Activated naive CD4-positive, alpha-beta T cell (primary cell): ENCODE data around the gene OR13G1.
"Not testable (repeated sequence)": the region's sequence is repeated elsewhere in the genome, so short reads cannot be mapped to it uniquely, and the experiment has no call there.

Experiments
- DNase-seq, 4 experiments: peaks; one replicate each; lab custom pipeline; 2025; lab: John Stamatoyannopoulos, UW

The OR13G1 gene, protein sequence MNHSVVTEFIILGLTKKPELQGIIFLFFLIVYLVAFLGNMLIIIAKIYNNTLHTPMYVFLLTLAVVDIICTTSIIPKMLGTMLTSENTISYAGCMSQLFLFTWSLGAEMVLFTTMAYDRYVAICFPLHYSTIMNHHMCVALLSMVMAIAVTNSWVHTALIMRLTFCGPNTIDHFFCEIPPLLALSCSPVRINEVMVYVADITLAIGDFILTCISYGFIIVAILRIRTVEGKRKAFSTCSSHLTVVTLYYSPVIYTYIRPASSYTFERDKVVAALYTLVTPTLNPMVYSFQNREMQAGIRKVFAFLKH

DNA sequence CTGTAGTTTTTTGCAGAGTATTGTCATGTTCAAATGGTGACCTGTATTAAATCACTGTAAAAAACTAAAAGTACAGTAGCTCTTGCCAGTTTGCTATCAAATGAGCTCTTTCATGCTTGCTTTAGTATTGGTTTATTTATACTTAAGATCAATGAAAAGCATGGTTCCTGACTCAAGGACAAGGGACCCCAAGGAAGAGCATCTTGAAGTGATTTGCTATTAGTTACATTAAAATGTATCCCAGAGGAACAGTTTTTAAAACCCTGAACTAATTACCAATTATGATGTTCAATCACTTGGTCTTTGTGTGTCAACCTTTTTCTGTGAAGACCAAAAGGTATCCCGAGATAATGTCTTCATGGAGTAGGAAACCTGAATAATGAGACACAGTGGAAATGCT lies at the start of gene OR13G1:
OR13G1 (minus strand) TSS at position 101 of the 400 bp plus-strand sequence. CDS start 6,698 bp downstream, outside the sequence.
- no peak for DNase-seq

DNA sequence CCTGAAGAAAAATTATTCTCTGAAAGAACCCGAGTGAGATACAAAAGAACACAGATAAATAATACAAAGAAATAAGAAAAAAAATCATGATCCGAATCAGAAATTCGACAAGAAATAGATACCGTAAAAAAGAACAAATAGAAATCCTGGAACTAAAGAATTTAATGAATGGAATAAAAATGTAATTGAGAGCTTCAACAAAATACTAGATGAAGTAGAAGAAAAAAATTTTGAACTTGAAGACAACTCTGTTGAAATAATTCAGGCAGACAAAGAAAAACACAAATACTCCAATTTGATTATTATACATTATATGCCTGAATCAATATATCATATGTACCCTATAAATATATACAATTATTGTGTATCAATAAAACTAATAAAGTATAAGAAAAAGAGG lies 41.7 kb upstream of the OR13G1 start:
- no peak for DNase-seq

DNA sequence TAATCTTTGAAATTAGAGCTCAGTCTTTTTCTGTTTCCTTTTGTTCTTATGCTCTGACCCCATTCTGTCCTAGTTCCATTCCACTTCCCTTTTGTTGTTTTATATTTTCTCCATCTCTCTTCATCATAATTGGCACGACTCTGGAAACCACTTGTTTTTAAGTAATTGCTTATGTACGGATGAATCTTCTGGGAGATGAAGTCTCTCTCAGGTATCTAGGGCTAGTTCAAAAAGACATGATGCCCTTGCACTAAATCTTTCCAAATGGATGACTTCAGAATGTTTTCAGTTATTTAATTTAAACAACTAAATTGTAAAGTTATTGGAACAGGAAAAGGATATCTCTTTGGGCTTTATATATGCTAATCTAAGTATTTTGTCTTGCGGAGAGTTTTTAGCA lies 37.0 kb upstream of the OR13G1 start, which contains the start of gene OR6F1:
OR6F1 (minus strand) TSS at position 101 of the 400 bp plus-strand sequence. CDS start 3,891 bp downstream, outside the sequence.
- DNase-seq: no peak

DNA sequence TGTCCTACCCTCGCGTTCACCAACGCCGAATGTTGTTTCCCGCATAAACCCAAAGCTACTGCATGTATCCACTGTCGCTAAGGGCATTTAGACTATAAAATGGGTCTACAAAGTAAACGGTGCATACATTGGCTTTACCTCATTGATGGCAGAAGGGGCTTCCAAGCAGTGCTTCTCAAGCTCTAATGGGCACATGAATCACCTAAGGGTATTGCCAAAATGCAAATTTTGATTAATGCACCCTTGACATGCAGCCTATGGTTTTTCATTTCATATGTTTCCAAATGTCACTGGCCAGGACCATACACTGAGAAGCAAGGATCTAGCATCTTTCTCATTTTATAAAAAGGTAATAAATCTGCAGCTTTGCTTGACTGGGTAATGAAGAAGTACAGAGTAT lies 34.2 kb upstream of the OR13G1 start:
- DNase-seq: no peak

DNA sequence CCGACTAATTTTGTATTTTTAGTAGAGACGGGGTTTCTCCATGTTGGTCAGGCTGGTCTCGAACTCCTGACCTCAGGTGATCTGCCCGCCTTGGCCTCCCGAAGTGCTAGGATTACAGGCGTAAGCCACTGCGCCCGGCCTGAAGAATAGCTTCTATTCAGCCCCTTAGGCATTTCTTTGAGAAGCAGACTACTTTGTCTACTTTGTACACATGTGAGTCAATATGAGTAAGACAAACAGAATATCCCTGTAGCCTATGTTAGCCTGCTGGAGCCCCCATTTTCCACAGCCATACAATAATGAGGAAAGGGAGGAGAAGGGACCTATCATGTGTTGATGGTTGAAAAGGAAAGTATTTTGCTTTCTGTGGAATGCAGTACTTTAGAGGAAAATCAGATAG lies 31.1 kb upstream of the OR13G1 start:
- not testable (repeated sequence) for DNase-seq

DNA sequence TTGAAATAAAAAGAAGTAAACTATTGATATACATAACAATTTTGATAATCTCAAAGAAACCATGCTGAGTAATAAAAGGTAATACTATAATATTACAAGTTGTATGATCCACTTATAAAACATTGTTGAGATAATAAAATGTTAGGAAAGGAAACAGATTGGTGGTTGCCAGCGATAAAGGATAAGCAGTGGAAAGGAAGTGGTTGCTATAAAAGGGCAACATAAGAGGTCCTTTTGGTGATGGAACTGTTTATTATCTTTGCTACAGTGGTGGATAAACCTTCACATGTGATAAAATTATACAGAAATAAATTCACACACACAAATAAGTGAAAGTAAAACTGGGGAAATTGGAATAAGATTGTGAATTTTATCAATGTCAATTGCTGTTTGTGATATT lies 21.8 kb upstream of the OR13G1 start:
- DNase-seq: no peak

DNA sequence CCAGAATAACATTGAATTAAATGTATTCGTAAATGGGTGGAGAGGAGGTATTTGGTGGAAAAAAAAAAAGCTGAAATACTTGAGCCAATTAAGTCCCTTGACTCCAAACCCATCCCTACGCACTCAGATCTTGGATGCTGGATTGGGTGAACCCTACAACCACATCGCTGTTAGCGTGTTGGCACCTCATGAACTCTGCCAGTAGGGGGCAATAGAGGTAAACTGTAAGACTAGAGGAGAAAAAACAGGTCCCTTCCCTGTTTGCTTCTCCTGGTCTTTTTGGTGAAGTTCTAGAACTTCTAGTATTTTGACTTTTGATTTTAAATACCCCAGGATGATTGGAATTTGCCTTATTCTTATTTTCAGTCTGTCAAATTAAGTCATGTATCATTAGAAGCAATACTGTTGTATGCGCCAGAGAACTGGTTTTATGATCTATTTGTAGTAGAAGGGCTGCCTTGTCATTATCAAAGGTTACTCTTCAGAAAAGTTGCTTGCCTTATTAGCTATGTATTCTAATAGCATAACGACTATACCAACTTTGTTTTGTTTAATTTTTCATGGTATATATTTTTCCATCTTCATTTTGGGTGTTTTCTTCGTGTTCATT lies 1.9 kb upstream of the OR13G1 start:
- DNase-seq: no peak

DNA sequence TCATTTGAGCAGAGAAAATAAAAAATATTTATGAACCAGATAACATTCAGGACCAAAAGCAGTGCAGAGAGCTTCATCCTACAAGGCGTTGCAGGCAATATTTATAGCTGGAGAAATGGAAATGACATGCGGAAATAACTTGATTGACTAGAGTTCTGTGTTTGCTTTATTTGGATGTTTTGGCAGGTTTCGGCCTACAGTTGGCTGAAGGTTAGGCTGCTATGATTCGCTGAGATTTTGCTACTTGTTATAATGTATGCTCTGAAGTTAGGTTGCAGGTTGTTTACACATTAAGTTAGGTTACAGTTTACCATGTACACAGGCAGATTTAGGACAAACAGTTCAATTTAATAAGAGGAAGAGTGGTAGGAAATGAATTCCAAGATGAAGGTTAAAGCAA lies 632 bp upstream of the OR13G1 start:
- DNase-seq: no peak

DNA sequence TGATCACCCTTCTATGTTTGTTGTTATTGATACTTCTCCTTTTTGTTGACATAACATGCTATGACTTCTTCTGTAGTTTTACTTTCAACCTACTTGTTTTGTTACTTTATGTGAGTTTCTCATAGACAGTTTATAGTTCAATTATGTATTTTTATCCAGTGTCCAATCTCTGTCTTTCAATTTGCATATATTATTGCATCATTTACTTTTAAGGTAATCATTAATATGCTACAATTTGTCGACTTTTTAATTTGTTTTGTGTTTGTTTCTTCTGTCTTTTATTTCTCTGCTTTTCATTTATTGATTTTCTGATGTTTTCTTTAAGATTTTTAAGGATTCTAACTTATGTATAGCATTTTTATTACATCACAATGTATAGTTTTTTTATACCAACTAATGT lies 10.3 kb downstream of the OR13G1 start:
- no peak for DNase-seq

DNA sequence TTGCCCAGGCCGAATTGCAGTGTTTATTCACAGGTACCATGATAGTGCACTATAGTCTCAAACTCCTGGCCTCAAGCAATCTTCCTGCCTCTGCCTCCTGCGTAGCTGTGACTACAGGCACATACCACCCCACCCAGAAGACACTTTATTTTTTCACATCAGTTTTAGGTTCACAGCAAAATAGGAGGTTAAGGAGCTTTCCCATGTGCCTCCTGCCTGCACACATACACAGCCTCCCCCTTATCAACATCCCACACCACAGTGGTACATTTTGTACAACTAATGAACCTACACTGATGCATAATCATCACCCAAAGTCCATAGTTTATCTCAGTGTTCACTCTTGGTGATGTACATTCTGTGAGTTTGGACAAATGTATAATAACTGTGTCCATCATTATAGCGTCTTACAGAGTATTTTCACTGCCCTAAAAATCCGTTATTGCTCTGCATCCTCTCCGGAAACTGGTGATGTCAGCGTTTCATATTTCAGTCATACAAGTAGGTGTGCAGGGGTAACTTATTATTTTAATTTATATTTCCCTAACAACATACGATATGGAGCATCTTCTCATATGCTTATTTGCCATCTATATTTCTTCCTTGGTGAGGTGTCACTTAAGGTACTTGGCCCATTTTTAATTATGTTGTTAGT lies 23.2 kb downstream of the OR13G1 start:
- no peak for DNase-seq

DNA sequence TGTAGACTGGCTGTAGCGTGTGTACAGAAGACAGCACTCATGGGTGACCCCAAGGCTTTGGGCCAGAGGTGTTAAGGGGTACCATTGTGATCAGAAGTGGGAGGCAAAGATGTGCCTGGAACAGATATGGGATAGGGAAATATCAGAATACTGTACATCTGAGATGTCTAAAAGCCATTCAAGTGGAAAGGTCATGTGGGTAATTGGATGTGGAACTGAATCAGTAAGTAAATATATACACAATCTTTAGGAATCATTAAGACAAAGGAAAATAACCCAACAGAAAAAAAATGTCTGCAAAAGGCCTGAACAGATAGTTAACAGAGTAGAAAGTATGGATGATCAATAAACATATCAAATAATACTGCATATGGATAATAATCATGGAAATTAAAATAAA lies 26.5 kb downstream of the OR13G1 start:
- no peak for DNase-seq

DNA sequence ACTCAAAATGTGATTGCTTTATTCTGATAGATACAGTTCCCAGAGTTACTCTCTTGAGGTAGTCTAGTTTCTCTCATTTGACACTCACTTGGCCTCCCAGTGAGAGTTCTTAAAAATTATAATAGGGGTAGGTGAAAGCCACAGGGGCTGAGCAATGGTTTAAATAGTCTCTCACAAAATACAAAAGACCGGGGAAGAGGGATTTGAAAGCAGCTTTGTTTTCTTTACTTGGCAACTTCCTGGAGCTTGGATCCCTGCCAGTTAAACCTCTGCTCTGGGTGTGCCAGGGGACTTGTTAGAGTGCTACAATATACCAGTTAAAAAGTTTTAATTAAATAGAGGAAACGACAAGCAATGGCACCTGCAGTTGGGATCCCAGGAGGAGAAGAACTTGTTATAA lies 31.7 kb downstream of the OR13G1 start:
- no peak for DNase-seq

DNA sequence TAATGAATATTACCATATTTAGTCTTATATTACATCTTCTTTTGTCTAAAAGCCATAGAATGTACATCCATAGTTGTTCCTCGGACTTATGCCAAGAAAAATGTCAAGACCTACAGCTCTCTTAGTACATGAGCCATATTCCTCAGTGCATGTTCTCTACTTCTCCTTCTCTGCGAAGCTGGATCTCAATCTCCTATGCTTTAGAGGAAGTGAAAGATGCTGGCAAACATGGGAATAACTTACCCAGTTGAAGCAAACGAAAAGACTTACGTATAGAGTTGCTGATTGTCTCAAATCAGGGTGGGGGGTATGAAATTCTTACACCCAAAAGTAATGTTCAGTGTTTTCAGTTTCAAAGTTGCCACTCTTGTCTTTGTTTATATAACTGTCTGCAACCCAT lies 32.7 kb downstream of the OR13G1 start:
- no peak for DNase-seq

DNA sequence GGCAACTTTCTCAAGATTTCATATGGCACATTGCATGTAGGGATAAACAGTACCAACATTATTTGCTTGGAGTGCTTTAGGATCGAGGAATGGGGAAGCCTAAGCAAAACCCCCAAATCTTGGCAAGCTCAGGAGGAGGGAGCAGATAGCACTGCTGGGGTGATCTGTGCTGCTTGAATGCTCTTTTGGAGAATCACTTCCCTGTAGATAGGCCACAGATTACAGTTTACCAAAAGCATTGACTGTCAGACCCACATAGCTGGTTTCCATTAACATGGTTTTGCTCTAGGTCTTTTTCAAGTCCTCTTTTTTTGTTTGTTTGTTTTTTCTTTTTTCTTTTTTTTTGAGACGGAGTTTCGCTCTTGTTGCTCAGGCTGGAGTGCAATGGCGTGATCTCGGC lies 36.8 kb downstream of the OR13G1 start:
- DNase-seq: no peak

DNA sequence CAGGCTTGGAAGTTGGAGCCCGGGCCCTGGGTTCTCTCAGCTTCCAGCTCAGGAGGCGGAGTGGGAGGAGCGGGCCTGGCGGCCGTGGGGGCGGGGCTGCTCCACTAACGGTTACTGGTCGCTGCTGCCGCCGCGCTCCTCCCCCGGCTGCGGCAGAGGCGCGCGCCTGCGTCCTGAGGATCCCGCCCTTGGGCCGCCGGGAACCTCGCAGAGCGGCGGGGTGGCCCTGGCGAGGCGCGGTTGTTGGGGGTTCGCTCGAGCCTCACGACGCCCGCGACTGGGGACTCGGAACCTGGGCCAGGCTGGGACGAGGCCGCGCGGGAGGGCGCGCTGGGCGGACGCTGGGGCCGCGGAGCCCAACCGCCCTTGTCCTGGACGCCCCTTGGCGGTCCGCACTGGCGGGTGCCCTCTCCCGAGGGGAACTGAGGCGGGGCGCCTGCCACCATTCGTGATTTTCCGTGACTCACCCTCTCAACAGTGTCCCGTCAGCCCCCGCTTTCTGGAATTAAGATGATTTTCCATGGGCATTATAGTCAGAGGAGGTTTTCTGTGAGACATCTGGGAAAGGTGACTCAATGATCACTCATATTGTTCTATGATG lies 40.1 kb downstream of the OR13G1 start:
- peak in 2 of 4 experiments; percentile 5 to 15 for DNase-seq

DNA sequence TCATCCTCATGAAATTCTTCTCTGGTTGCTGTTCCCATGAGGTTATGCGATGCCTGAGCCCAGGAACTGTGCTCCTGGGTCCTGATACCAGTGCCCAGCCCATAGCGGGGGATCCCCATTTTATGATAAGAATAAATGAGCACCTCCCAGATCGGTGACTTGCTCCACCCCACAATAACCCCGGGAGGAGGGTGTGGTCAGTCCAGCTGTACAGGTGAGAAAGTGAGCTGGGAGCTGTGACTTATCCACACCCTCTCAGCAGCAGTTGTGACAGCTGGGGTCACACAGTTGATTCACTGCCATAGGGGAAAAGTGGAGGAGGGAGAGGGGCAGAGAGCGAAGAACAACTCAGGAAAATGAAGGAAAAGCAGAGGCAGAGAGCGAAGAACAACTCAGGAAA lies 40.8 kb downstream of the OR13G1 start:
- no peak for DNase-seq

DNA sequence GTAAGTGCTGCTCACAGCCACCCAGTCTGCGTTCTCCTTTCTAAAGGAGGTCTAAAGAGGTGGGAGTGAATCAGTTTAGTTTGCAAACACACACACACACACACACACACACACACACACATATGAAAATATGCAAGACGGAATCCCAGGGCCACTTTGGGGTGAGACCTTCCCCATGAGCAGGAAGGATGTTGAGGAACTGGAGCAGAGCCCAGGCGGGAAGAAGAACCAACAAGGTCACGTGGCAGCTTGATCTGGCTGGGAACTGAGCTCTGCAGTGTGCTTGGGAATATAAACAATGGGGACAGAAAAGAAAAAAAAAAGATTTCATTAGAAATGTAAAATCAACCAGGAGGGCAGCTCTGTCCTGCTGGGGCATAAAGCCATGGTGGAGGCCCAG lies 41.5 kb downstream of the OR13G1 start:
- DNase-seq: no peak

DNA sequence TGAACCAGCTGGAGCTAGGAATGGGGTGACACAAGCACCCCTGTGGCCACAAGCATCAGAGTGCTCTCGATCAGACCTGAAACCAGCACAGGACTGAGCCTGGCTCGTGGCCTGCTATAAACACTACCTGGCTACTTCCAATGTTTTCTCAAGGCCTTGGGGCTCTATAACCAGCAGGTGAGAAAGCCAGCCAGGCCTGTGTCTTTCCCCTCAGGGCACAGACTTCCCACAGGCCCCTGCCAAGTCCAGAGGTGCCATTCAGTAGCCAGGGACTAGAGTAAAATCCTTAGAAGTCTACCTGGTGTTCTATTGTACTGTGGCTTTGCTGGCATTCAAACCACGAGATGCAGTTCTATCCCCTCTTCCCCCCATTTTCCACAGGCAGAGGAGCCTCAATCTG lies 51.6 kb downstream of the OR13G1 start:
- no peak for DNase-seq
